Activated B cell treated with CpG ODN at 0.5 μM for 24 hours (primary cell): ENCODE data around the gene COL1A2. TPM values are rescaled to one million over a fixed set of nuclear protein-coding genes. Genes with fewer than 3 reads are reported as not detected.

ENCODE experiments used
- ATAC-seq: fragments of 200-7000 bp; cut with Tn5 transposase; one replicate; pipeline ENCODE4 v1.10.0; 2021; ENCODE audit warnings: low read depth, mild to moderate bottlenecking, moderate library complexity
- CTCF ChIA-PET: fragments of 350-600 bp; sonication (Branson Sonifier 250); formaldehyde crosslinking; loops from one replicate; lab custom pipeline; 2021; ENCODE audit warnings: antibody characterized with exemption; lab: Charles Lee
- POLR2A ChIA-PET: fragments of 350-600 bp; sonication (Branson Sonifier 250); formaldehyde crosslinking; loops from one replicate; lab custom pipeline; 2021; ENCODE audit warnings: antibody characterized with exemption; lab: Charles Lee
- DNase-seq: peaks from one replicate; pipeline ENCODE4 v3.0.0; 2022
- H3K27ac Mint-ChIP-seq: one replicate; pipeline ENCODE4 v1.8.0; 2020; ENCODE audit warnings: mixed read lengths
- H3K27me3 Mint-ChIP-seq: one replicate; pipeline ENCODE4 v1.8.0; 2021; ENCODE audit warnings: mixed read lengths
- H3K36me3 Mint-ChIP-seq: one replicate; pipeline ENCODE4 v1.8.0; 2021; ENCODE audit warnings: low read depth, mixed read lengths
- H3K4me1 Mint-ChIP-seq: one replicate; pipeline ENCODE4 v1.8.0; 2021; ENCODE audit warnings: mixed read lengths
- H3K4me3 Mint-ChIP-seq: one replicate; pipeline ENCODE4 v1.8.0; 2020; ENCODE audit warnings: mild to moderate bottlenecking, mixed read lengths
- H3K9me3 Mint-ChIP-seq: one replicate; pipeline ENCODE4 v1.8.0; 2020; ENCODE audit warnings: mixed read lengths
- CTCF ChIP-seq: fragments of 200-600 bp; IDR thresholded peaks from one replicate; pipeline ENCODE4 v1.8.0; 2022; ENCODE audit warnings: antibody characterized with exemption, mild to moderate bottlenecking
- intact Hi-C: fragments of 100-400 bp; cut with micrococcal nuclease; formaldehyde crosslinking; loops from one replicate; pipeline ENCODE4 v1.15.1; 2024
- total RNA-seq: library from RNA; stranded (reverse); gene quantifications from 2 replicates; pipeline ENCODE4 v1.2.3, GENCODE V29; 2022

The COL1A2 gene
- total RNA-seq, 1 donor from 2014 or later = not detected

- Mint-ChIP-seq H3K9me3 (peaks cover 6% of the 10 kb centered on the region), H3K36me3 (no peaks in the 10 kb centered on the region), H3K4me1 (no peaks in the 10 kb centered on the region), H3K27ac (no peak overlapping the region), H3K4me3 (no peak overlapping the region), H3K27me3 (peaks cover 23% of the 10 kb centered on the region)
- DNase-seq (no peak), ATAC-seq (no peak)
- ChIA-PET CTCF (no interaction called here), POLR2A (no interaction called here)
- TF ChIP-seq CTCF = no peak
- intact Hi-C loops = no loop called here
Measured at GRCh38 chr7:94362276-94362675, 32.4 kb upstream of the COL1A2 start.

- no peaks in the 10 kb centered on the region for H3K4me1 Mint-ChIP-seq
- H3K27ac Mint-ChIP-seq = no peak overlapping the region
- ATAC-seq (no peak), DNase-seq (no peak)
- peaks cover 15% of the 10 kb centered on the region for H3K27me3 Mint-ChIP-seq
- intact Hi-C loops = no loop called here
- no peak overlapping the region for H3K4me3 Mint-ChIP-seq
- H3K36me3 Mint-ChIP-seq = no peaks in the 10 kb centered on the region
- H3K9me3 Mint-ChIP-seq = peaks cover 3% of the 10 kb centered on the region
- CTCF ChIA-PET = no interaction called here
- no peak for TF ChIP-seq CTCF
- POLR2A ChIA-PET = no interaction called here
Measured at GRCh38 chr7:94364816-94365215, 29.9 kb upstream of the COL1A2 start.

GRCh38 chr7:94366163-94366562 lies 28.5 kb upstream of the COL1A2 start:
- no peaks in the 10 kb centered on the region for H3K4me1 Mint-ChIP-seq
- DNase-seq (no peak), ATAC-seq (no peak)
- CTCF ChIA-PET = no interaction called here
- TF ChIP-seq CTCF = no peak
- peaks cover 3% of the 10 kb centered on the region for H3K9me3 Mint-ChIP-seq
- POLR2A ChIA-PET = no interaction called here
- peaks cover 11% of the 10 kb centered on the region for H3K27me3 Mint-ChIP-seq
- intact Hi-C loops = no loop called here
- no peak overlapping the region for H3K27ac Mint-ChIP-seq
- no peaks in the 10 kb centered on the region for H3K36me3 Mint-ChIP-seq
- H3K4me3 Mint-ChIP-seq = no peak overlapping the region

- peaks cover 11% of the 10 kb centered on the region for H3K27me3 Mint-ChIP-seq
Measured at GRCh38 chr7:94366832-94367231, 27.9 kb upstream of the COL1A2 start.

GRCh38 chr7:94367949-94368348 lies 26.7 kb upstream of the COL1A2 start:
- no peak for TF ChIP-seq CTCF
- no peaks in the 10 kb centered on the region for H3K4me1 Mint-ChIP-seq

More at GRCh38 chr7:94366832-94367231, 27.9 kb upstream of the COL1A2 start:
- Mint-ChIP-seq H3K4me3 (no peak overlapping the region), H3K9me3 (peaks cover 3% of the 10 kb centered on the region), H3K4me1 (no peaks in the 10 kb centered on the region), H3K27ac (no peak overlapping the region), H3K36me3 (no peaks in the 10 kb centered on the region)
- ChIA-PET POLR2A (no interaction called here), CTCF (no interaction called here)
- intact Hi-C loops = no loop called here
- ATAC-seq = no peak
- TF ChIP-seq CTCF = no peak
- no peak for DNase-seq

More at GRCh38 chr7:94367949-94368348, 26.7 kb upstream of the COL1A2 start:
- ATAC-seq = no peak
- POLR2A ChIA-PET = no interaction called here
- CTCF ChIA-PET = no interaction called here
- intact Hi-C loops = no loop called here
- H3K27me3 Mint-ChIP-seq = peaks cover 7% of the 10 kb centered on the region
- no peaks in the 10 kb centered on the region for H3K36me3 Mint-ChIP-seq
- H3K4me3 Mint-ChIP-seq = no peak overlapping the region
- no peak overlapping the region for H3K27ac Mint-ChIP-seq
- H3K9me3 Mint-ChIP-seq = peaks cover 3% of the 10 kb centered on the region
- no peak for DNase-seq
